Tibial artery (tissue), 4 donors: Measurements from ENCODE around the gene CHD9.

Source experiments
- DNase-seq, 2 donors: peaks; one replicate each; pipeline ENCODE4 v3.0.0-alpha.2; 2019
- H3K27ac ChIP-seq, 2 donors: fragments of 200-600 bp; sonication (generic) in 1 of 2; 1 replicate in 1 of 2; 2 replicates in 1 of 2; pipeline ENCODE4 v1.5.1; 2018 to 2019; ENCODE audit warnings: mild to moderate bottlenecking in 1 of 2
- H3K27me3 ChIP-seq, 2 donors: fragments of 200-600 bp; sonication (generic) in 1 of 2; one replicate each; pipeline versions ENCODE4 v1.5.1 to v1.6.0; 2016 to 2019
- H3K36me3 ChIP-seq, 3 donors: fragments of 200-600 bp; sonication (generic) in 2 of 3; one replicate each; pipeline ENCODE4 v1.5.1; 2016 to 2019; ENCODE audit warnings: mild to moderate bottlenecking in 2 of 3
- H3K4me1 ChIP-seq, 4 donors: fragments of 200-600 bp; sonication (generic) in 2 of 4; 1 replicate in 3 of 4; 2 replicates in 1 of 4; pipeline ENCODE4 v1.5.1; 2016 to 2019
- H3K4me3 ChIP-seq, 2 donors: fragments of 200-600 bp; sonication (generic) in 1 of 2; 1 replicate in 1 of 2; 2 replicates in 1 of 2; pipeline ENCODE4 v1.5.1; 2018 to 2019; ENCODE audit warnings: mild to moderate bottlenecking in 2 of 2
- H3K9me3 ChIP-seq, 3 donors: fragments of 200-600 bp; sonication (generic) in 1 of 3; one replicate each; pipeline ENCODE4 v1.5.1; 2016 to 2019
- CTCF ChIP-seq, 2 experiments: fragments of 200-600 bp in 1 of 2; fragments of 450-650 bp in 1 of 2; IDR thresholded peaks; one replicate each; pipeline ENCODE4 v1.5.1; 2017 to 2019; ENCODE audit warnings: antibody characterized with exemption in 2 of 2, mild to moderate bottlenecking in 1 of 2, moderate library complexity in 1 of 2
- intact Hi-C: fragments of 100-400 bp; cut with DNase I; formaldehyde crosslinking; loops from one replicate; pipeline ENCODE4 v1.15.0; 2023; ENCODE audit warnings: low total_unique reads

CHD9 gene

DNA sequence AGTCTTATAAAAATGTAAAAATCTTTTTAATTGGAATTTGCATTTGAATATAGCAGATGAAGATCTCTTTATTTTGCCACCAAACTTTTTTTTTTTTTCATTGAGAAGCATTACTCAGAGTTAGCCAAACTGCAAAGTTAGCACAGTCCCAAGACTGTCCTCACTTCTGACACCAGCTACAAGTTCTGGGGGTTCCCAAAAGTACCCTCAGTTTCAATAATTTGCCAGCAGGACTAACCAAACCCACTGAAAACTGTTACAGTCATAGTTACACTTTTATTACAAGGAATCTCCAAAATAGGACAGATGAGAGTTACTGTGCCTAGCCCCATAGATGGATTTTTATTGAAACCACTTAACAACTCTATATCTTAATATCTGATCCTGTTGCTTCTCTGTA lies 144.1 kb downstream of the CHD9 start:
- TF ChIP-seq CTCF (IDR thresholded peaks at IDR 0.05), result no peak
- no peaks in the 10 kb centered on the region for H3K36me3 ChIP-seq
- no peak for DNase-seq
- H3K9me3 ChIP-seq, result no peaks in the 10 kb centered on the region
- H3K4me3 ChIP-seq, result no peak overlapping the region
- intact Hi-C loops, result no loop called here
- H3K4me1 ChIP-seq, result peaks cover 0 to 11% (median 1%) of the 10 kb centered on the region in 4 donors
- H3K27me3 ChIP-seq, result no peaks in the 10 kb centered on the region
- no peak overlapping the region for H3K27ac ChIP-seq

GRCh38 chr16:53201900-53202299 lies 147.1 kb downstream of the CHD9 start:
- Histone ChIP-seq H3K27ac (no peak overlapping the region), H3K9me3 (no peaks in the 10 kb centered on the region), H3K27me3 (no peaks in the 10 kb centered on the region), H3K36me3 (no peaks in the 10 kb centered on the region), H3K4me1 (peaks cover 0 to 11% (median 1%) of the 10 kb centered on the region in 4 donors), H3K4me3 (no peak overlapping the region)
- DNase-seq, result no peak
- TF ChIP-seq CTCF (IDR thresholded peaks at IDR 0.05), result no peak
- intact Hi-C loops, result loop anchor here (10.0 kb wide), 1 partner anchor 147 kb away; the partner anchor contains the start of genes CHD9 and CHD9NB

DNA sequence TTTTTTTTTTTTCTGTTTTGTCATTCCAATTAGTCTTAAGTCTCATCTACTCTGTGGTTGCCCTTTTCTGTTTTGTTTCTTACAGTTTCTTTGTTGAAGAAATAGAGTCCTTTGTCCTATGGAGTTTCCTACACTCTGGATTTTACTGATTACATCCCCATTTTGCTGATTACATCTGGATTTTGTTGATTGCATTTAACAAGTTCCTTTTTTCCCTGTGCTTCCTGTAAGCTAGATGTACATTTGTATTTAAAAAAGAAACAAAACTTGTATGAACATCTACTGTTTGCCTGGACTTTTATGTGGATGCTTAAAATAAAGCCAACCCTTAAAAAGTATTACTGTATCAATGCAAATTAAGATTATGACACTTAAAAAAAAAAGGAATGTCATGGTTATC lies 147.6 kb downstream of the CHD9 start:
- Histone ChIP-seq H3K27me3 (no peaks in the 10 kb centered on the region), H3K9me3 (no peaks in the 10 kb centered on the region), H3K27ac (no peak overlapping the region), H3K4me3 (no peak overlapping the region), H3K4me1 (peaks cover 0 to 14% (median 2%) of the 10 kb centered on the region in 4 donors), H3K36me3 (no peaks in the 10 kb centered on the region)
- no peak for DNase-seq
- intact Hi-C loops, result loop anchor here (10.0 kb wide), 1 partner anchor 148 kb away; the partner anchor contains the start of genes CHD9 and CHD9NB
- TF ChIP-seq CTCF (IDR thresholded peaks at IDR 0.05), result no peak

GRCh38 chr16:53207810-53208752 lies 153.3 kb downstream of the CHD9 start:
- DNase-seq, result peak in 1 of 2 donors; percentile 38

GRCh38 chr16:53209429-53209828 lies 154.6 kb downstream of the CHD9 start:
- Histone ChIP-seq H3K36me3 (no peaks in the 10 kb centered on the region), H3K9me3 (no peaks in the 10 kb centered on the region), H3K4me3 (peak overlapping the region; percentile 9 to 44), H3K27ac (peak overlapping the region; percentile 68 to 74), H3K4me1 (peaks cover 0 to 70% (median 20%) of the 10 kb centered on the region in 4 donors), H3K27me3 (no peaks in the 10 kb centered on the region)
- intact Hi-C loops, result loop anchor here (10.0 kb wide), 1 partner anchor 155 kb away; the partner anchor contains the start of genes CHD9 and CHD9NB
- no peak for TF ChIP-seq CTCF (IDR thresholded peaks at IDR 0.05)
- no peak for DNase-seq

More at GRCh38 chr16:53207810-53208752, 153.3 kb downstream of the CHD9 start:
- Histone ChIP-seq H3K27ac (peak overlapping the region; percentile 68 to 74), H3K4me3 (peak overlapping the region; percentile 40 to 44), H3K9me3 (no peaks in the 10 kb centered on the region), H3K36me3 (no peaks in the 10 kb centered on the region), H3K4me1 (peaks cover 0 to 57% (median 15%) of the 10 kb centered on the region in 4 donors), H3K27me3 (no peaks in the 10 kb centered on the region)
- peak; percentile 43 for TF ChIP-seq CTCF (IDR thresholded peaks at IDR 0.05)
- intact Hi-C loops, result loop anchor here (10.0 kb wide), 1 partner anchor 153 kb away; the partner anchor contains the start of genes CHD9 and CHD9NB
